ENCODE measurements around the gene TTLL1.
"Not testable (repeated sequence)": the region's sequence is repeated elsewhere in the genome, so short reads cannot be mapped to it uniquely, and the experiment has no call there.

The TTLL1 gene

GRCh38 chr22:43013355-43014315 is 75.6 kb downstream of the TTLL1 start:
- DNase-seq (ENCODE audit: low spot score) = no peak

GRCh38 chr22:43012390-43012789 is 76.8 kb downstream of the TTLL1 start:
- DNase-seq (ENCODE audit: low spot score) = no peak

DNA sequence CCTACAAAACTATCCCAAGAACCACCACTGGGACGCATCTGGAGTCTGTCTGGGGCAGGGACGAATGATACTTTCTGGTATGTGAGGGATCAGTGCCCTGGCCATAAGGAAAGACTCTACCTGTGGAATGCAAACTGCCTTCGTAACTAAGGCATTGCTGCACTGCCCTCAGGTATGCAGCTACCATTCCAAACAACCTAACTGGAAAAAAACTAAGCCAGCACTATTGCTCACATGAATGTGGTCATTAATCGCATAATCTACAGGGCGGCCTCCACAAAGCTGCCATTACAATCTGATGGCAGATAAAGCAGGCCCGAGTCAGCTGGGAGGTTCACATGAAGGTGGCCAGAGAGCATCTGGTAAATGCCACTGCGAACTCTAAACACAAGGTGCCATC is 78.1 kb downstream of the TTLL1 start:
- no peak for DNase-seq (ENCODE audit: low spot score)

GRCh38 chr22:43009444-43009843 is 79.7 kb downstream of the TTLL1 start:
- no peak for DNase-seq (ENCODE audit: low spot score)

DNA sequence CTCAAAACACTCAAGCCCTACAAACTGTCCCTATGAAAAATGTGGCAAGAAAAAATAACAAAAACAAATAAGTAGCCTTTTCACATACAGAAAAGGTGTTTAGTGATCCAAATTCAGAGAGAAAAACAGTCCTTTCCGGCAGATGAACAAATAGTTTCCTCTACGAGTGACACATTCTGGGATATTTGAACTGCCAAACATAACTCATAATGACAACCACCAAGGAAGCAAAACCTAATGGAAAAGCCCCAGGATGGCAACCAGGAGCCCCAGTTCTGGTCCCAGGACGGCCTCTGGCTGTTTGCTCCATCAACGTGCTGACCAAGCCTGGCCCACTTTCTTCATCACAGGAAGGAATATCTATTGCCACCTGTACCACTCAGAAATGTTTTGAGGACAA is 80.3 kb downstream of the TTLL1 start:
- no peak for DNase-seq (ENCODE audit: low spot score)

DNA sequence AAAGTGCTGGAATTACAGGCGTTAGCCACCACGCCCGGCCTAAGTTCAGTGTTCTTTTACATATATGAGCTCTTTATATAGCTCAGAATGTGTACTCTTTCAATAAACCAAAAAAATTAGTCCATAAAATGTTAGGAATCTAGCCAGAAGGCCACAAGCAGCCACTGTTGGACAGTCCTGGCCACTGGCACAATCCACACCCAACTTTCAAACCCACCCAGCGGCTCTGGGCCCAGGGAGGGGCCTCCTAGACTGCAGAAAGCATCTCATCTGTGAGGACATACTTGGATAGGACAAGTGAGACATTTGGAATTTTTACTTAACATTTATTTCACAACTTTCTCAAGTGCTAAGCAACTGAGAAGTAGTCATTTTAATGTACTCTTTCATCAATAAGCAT is 80.7 kb downstream of the TTLL1 start:
- DNase-seq (ENCODE audit: low spot score) = no peak

GRCh38 chr22:43007519-43008102 is 81.6 kb downstream of the TTLL1 start:
- DNase-seq (ENCODE audit: low spot score) = no peak

GRCh38 chr22:43006753-43007152 is 82.4 kb downstream of the TTLL1 start:
- no peak for DNase-seq (ENCODE audit: low spot score)

- DNase-seq (ENCODE audit: low spot score) = no peak
Measured at GRCh38 chr22:43006016-43006505, 83.1 kb downstream of the TTLL1 start.

- no peak for DNase-seq (ENCODE audit: low spot score)
Measured at GRCh38 chr22:43005106-43005505, 84.1 kb downstream of the TTLL1 start.

GRCh38 chr22:43004362-43005035 is 84.7 kb downstream of the TTLL1 start:
- no peak for DNase-seq (ENCODE audit: low spot score)

DNA sequence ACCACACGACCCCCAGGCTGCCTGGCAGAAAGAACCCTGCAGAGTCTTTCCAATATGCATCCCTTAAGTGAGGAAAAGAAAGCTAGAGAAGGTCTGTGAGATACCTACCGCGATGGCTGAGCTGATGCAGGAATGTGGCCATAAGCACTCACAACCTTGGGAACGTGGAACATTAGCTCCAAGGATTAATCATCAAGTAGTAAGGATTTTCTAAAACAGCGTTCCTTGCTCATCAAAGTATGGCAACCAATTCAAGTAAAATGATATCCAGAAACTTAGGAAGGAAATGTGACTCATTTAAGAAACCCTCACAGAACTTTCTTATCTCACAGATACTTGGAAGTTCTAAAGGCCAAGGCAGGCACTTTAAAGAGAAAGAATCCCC is 87.0 kb downstream of the TTLL1 start:
- DNase-seq (ENCODE audit: low spot score) = no peak

- no peak for DNase-seq (ENCODE audit: low spot score)
Measured at GRCh38 chr22:43001271-43002201, 87.7 kb downstream of the TTLL1 start.

- DNase-seq (ENCODE audit: low spot score) = no peak
Measured at GRCh38 chr22:43000441-43001175, 88.6 kb downstream of the TTLL1 start.

DNA sequence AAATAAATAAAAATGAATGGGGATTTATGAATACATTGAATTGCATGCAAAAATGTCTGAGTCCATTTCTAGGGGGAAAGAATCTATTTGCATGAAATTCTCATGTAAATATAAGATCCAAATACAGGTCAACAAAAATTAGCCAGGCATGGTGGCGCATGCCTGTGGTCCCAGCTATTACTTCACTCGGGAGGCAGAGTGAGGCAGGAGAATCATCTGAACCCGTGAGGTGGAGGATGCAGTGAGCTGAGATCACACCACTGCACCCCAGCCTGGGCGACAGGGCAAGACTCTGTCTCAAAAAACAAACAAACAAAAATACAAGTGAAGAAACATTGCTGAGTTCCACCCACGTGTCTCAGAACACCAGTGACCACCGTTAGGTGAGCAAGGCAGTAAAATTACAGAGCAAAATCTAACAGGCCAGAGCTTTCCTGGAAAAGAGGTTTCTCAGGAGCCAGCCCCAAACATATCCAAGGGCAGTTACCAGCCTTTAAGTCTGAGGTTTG is 91.6 kb downstream of the TTLL1 start:
- DNase-seq (ENCODE audit: low spot score) = no peak

- DNase-seq (ENCODE audit: low spot score) = no peak
Measured at GRCh38 chr22:42996646-42997365, 92.4 kb downstream of the TTLL1 start.

- DNase-seq (ENCODE audit: low spot score) = not testable (repeated sequence)
Measured at GRCh38 chr22:42995654-42996053, 93.5 kb downstream of the TTLL1 start.

DNA sequence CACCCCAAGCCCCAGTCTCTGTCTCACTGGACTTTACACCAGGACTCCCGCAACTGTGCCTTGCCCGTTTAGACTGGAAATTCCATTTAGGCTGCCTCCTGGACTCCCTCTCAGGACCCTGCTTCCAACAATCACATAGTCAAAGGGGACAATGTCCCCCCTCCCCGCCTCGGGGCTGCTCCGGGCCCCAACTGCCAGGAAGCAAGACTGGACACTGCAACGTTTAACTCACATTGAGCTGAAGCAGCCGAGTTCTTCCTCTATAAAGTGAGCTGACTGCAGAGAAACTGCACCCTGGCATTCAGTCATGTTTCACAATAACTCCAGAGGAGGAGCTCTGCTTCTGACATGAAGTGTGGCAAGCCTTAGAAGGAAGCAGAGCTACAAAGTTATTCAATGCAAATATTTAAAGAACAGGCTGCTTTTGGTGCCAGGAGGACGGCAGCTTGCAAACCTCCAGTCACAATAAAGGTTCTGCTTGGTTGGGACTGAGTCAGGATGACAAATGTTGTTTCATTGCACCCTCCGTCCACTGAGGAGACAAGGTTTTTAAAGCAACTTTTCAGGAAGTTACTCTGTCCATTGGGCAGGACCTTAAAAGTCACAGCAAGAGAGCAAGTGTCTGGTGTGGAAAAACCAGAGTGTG is 94.2 kb downstream of the TTLL1 start:
- no peak for DNase-seq (ENCODE audit: low spot score)

- DNase-seq (ENCODE audit: low spot score) = no peak
Measured at GRCh38 chr22:42994276-42994916, 94.8 kb downstream of the TTLL1 start.
